HFFc6 (cell line): Measurements from ENCODE around the gene LAMA2. TPM values are rescaled to one million over a fixed set of nuclear protein-coding genes. Genes with fewer than 3 reads are reported as not detected.

Experiments used
- DNase-seq: peaks from one replicate; pipeline ENCODE4 v3.0.0-alpha.2; 2018
- H3K27ac Mint-ChIP-seq: 2 replicates; pipeline ENCODE4 v1.8.0; 2020; ENCODE audit warnings: mild to moderate bottlenecking, mixed read lengths
- H3K27me3 Mint-ChIP-seq: 2 replicates; pipeline ENCODE4 v1.8.0; 2021; ENCODE audit warnings: mild to moderate bottlenecking, moderate library complexity, mixed read lengths; ENCODE audit not compliant: insufficient read depth
- H3K36me3 Mint-ChIP-seq: 2 replicates; pipeline ENCODE4 v1.8.0; 2021; ENCODE audit warnings: low read depth, mixed read lengths
- H3K4me1 Mint-ChIP-seq: 2 replicates; pipeline ENCODE4 v1.8.0; 2020; ENCODE audit warnings: low read depth, mixed read lengths
- H3K4me3 Mint-ChIP-seq: 2 replicates; pipeline ENCODE4 v1.8.0; 2020; ENCODE audit warnings: mild to moderate bottlenecking, moderate library complexity, mixed read lengths
- H3K9me3 Mint-ChIP-seq: 2 replicates; pipeline ENCODE4 v1.8.0; 2020; ENCODE audit warnings: mild to moderate bottlenecking, mixed read lengths
- total RNA-seq, 6 experiments: library from RNA; stranded (reverse); fragmentation: NEBNext Ultra II Directional; extraction: Animal tissue kit (Norgen Biotek cat#: 25700); gene quantifications; 2 replicates in 1 of 6; 3 replicates in 5 of 6; pipeline ENCODE4 v1.2.3, GENCODE V29; 2021
- TF ChIP-seq, protein P1 (sequence below): fragments of 200-600 bp; sonication (generic); IDR thresholded peaks from 2 replicates; pipeline ENCODE4 v1.5.0; 2021; ENCODE audit warnings: antibody characterized with exemption, mild to moderate bottlenecking

LAMA2 gene
- total RNA-seq, 6 experiments from 2014 or later, result 8.2 to 14.3 (median 10.5) TPM

- Mint-ChIP-seq H3K36me3 (peaks cover 28% of the 10 kb centered on the region), H3K4me1 (peaks cover 30% of the 10 kb centered on the region), H3K4me3 (no peak overlapping the region), H3K27me3 (peaks cover 3% of the 10 kb centered on the region; the same call in 1 of the 2 replicates), H3K27ac (no peak overlapping the region), H3K9me3 (no peaks in the 10 kb centered on the region)
- TF ChIP-seq, protein P1, sequence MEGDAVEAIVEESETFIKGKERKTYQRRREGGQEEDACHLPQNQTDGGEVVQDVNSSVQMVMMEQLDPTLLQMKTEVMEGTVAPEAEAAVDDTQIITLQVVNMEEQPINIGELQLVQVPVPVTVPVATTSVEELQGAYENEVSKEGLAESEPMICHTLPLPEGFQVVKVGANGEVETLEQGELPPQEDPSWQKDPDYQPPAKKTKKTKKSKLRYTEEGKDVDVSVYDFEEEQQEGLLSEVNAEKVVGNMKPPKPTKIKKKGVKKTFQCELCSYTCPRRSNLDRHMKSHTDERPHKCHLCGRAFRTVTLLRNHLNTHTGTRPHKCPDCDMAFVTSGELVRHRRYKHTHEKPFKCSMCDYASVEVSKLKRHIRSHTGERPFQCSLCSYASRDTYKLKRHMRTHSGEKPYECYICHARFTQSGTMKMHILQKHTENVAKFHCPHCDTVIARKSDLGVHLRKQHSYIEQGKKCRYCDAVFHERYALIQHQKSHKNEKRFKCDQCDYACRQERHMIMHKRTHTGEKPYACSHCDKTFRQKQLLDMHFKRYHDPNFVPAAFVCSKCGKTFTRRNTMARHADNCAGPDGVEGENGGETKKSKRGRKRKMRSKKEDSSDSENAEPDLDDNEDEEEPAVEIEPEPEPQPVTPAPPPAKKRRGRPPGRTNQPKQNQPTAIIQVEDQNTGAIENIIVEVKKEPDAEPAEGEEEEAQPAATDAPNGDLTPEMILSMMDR, result no peak
- no peak for DNase-seq
Measured at GRCh38 chr6:129516005-129516404, 633.1 kb downstream of the LAMA2 start.

DNA sequence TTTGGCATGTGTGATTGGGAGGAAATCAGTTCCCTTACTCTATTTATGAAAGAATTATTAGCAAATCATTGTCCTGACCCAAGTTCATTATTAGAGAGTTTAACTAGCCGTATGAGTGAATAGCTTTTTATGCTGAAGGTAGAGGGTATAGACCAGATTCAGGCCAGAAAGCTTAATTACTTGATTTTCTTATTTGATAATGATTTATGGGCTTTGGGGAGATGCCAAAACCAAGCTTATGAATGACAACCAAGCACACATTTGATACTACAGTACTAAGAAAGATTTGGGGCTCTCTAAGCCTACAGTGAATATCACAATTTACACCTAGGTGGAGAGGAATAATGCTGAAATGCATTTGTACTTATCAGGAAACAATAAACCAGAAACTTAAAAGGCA lies 633.8 kb downstream of the LAMA2 start:
- no peak overlapping the region for H3K4me3 Mint-ChIP-seq
- H3K27me3 Mint-ChIP-seq, result peaks cover 3% of the 10 kb centered on the region; the same call in 1 of the 2 replicates
- H3K36me3 Mint-ChIP-seq, result peaks cover 31% of the 10 kb centered on the region
- no peak overlapping the region for H3K27ac Mint-ChIP-seq
- H3K4me1 Mint-ChIP-seq, result peaks cover 23% of the 10 kb centered on the region
- no peaks in the 10 kb centered on the region for H3K9me3 Mint-ChIP-seq
- DNase-seq, result no peak
- TF ChIP-seq, protein P1, result no peak

GRCh38 chr6:129517288-129517687 lies 634.4 kb downstream of the LAMA2 start:
- no peak for DNase-seq
- TF ChIP-seq, protein P1, result no peak
- no peak overlapping the region for H3K4me3 Mint-ChIP-seq
- H3K4me1 Mint-ChIP-seq, result peaks cover 19% of the 10 kb centered on the region
- H3K9me3 Mint-ChIP-seq, result no peaks in the 10 kb centered on the region
- H3K36me3 Mint-ChIP-seq, result peaks cover 30% of the 10 kb centered on the region
- H3K27me3 Mint-ChIP-seq, result peaks cover 3% of the 10 kb centered on the region; the same call in 1 of the 2 replicates
- H3K27ac Mint-ChIP-seq, result no peak overlapping the region

DNA sequence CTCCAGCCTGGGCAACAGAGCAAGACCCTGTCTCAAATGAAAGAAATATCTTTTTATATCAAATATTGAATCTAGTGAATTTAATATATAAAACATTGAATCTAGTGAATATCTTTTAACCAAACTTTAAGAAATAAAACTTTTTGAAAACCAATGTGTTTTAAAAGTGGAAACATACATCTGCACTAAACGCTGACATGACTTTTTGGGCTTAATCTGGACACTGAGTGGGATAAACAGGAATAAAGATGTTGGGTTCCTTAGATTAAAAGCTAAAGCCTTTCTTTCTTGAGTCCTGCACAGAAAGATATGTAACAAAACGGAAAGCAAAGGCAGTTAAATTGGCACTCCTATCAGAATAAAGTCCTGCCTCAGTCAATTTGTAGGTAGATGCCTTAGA lies 636.8 kb downstream of the LAMA2 start:
- peaks cover under 1% of the 10 kb centered on the region; the same call in 1 of the 2 replicates for H3K4me1 Mint-ChIP-seq
- peaks cover 33% of the 10 kb centered on the region for H3K36me3 Mint-ChIP-seq
- no peaks in the 10 kb centered on the region for H3K9me3 Mint-ChIP-seq
- no peak for DNase-seq
- H3K27ac Mint-ChIP-seq, result no peak overlapping the region
- no peak overlapping the region for H3K4me3 Mint-ChIP-seq
- H3K27me3 Mint-ChIP-seq, result peaks cover 3% of the 10 kb centered on the region; the same call in 1 of the 2 replicates
- TF ChIP-seq, protein P1, result no peak

GRCh38 chr6:129521946-129522345 lies 639.0 kb downstream of the LAMA2 start:
- Mint-ChIP-seq H3K27ac (no peak overlapping the region), H3K9me3 (no peaks in the 10 kb centered on the region), H3K4me3 (no peak overlapping the region), H3K36me3 (peaks cover 39% of the 10 kb centered on the region), H3K4me1 (peaks cover 19% of the 10 kb centered on the region), H3K27me3 (no peaks in the 10 kb centered on the region)
- no peak for DNase-seq
- TF ChIP-seq, protein P1, result no peak

DNA sequence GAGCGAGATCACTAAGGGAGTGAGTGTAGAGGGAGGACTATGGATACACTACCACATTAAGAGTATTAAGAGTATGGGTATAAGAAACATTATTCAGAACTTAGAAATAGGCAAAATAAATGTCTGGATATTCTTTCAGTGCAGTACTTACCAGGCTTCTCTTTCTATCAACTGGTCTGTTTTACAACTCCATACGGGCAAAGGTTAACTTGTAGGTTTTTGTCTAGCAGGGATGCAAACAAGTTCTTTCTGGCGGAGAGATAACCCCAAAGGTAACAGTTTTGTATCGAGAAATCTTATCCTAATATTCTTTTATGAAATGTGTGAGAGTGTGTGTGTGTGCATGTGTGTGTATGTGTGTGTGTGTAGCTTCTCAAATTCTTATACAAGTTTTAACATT lies 640.9 kb downstream of the LAMA2 start:
- Mint-ChIP-seq H3K36me3 (peaks cover 46% of the 10 kb centered on the region), H3K4me1 (peaks cover 19% of the 10 kb centered on the region), H3K9me3 (no peaks in the 10 kb centered on the region), H3K27ac (no peak overlapping the region), H3K4me3 (no peak overlapping the region), H3K27me3 (no peaks in the 10 kb centered on the region)
- DNase-seq, result no peak
- TF ChIP-seq, protein P1, result no peak
